SK-N-SH (cell line): Measurements from ENCODE around the gene DEAF1. TPM values are rescaled to one million over a fixed set of nuclear protein-coding genes. Genes with fewer than 3 reads are reported as not detected.
A peak's percentile ranks its signal among the peaks of the same experiment; 100 is the strongest.

ENCODE experiments used
- CTCF ChIA-PET: fragments of 300-600, 350-600 bp; formaldehyde crosslinking; extraction: SDS; loops from one replicate; lab custom pipeline; 2021; lab: Yijun Ruan, JAX
- POLR2A ChIA-PET: fragments of 350-600 bp; sonication (Branson Sonifier 250); formaldehyde crosslinking; extraction: SDS; loops from one replicate; lab custom pipeline; 2020; ENCODE audit warnings: antibody characterized with exemption, inconsistent platforms; lab: Yijun Ruan, JAX
- DNase-seq: peaks from one replicate; pipeline ENCODE4 v3.0.0; 2012
- H2AFZ ChIP-seq: fragments of 200-600 bp; sonication (generic); 2 replicates; pipeline ENCODE4 v1.8.1; 2016; ENCODE audit warnings: antibody characterized with exemption, mild to moderate bottlenecking, low read depth
- H3F3A ChIP-seq: fragments of 200-600 bp; sonication (generic); replicated peaks from 2 replicates; pipeline ENCODE3; 2016; ENCODE audit warnings: antibody characterized with exemption, mild to moderate bottlenecking; ENCODE audit not compliant: insufficient read depth
- H3K27ac ChIP-seq, 2 experiments: fragments of 200-500 bp in 1 of 2; fragments of 200-600 bp in 1 of 2; sonication (Bioruptor generic) in 1 of 2; sonication (generic), shearing (Covaris generic) in 1 of 2; 2 replicates each; pipeline versions ENCODE4 v1.5.1 to v1.6.1; 2014 to 2016; ENCODE audit warnings: low read depth in 2 of 2, inconsistent platforms in 1 of 2, low read length in 1 of 2, mild to moderate bottlenecking in 1 of 2, mixed read lengths in 1 of 2
- H3K27me3 ChIP-seq: fragments of 200-600 bp; sonication (generic), shearing (Covaris generic); 2 replicates; pipeline ENCODE4 v1.6.1; 2016; ENCODE audit warnings: mixed run types; ENCODE audit not compliant: insufficient read depth
- H3K36me3 ChIP-seq, 2 experiments: fragments of 200-500 bp in 1 of 2; fragments of 200-600 bp in 1 of 2; sonication (Bioruptor generic) in 1 of 2; sonication (generic) in 1 of 2; replicated peaks in 1 of 2; 2 replicates each; pipeline versions ENCODE3 to v1.5.1; 2014 to 2016; ENCODE audit warnings: low read length in 1 of 2, mild to moderate bottlenecking in 1 of 2; ENCODE audit not compliant: insufficient read depth in 2 of 2, control insufficient read depth in 1 of 2
- H3K4me1 ChIP-seq, 2 experiments: fragments of 200-500 bp in 1 of 2; fragments of 200-600 bp in 1 of 2; sonication (Bioruptor generic) in 1 of 2; sonication (generic), shearing (Covaris generic) in 1 of 2; 2 replicates each; pipeline versions ENCODE4 v1.5.1 to v1.6.1; 2014 to 2016; ENCODE audit warnings: low read depth in 1 of 2, low read length in 1 of 2, mixed run types in 1 of 2; ENCODE audit not compliant: insufficient read depth in 2 of 2, control insufficient read depth in 1 of 2
- H3K4me2 ChIP-seq: fragments of 200-600 bp; sonication (generic), shearing (Covaris generic); 2 replicates; pipeline ENCODE4 v1.6.1; 2017; ENCODE audit warnings: mixed run types
- H3K4me3 ChIP-seq, 2 experiments: fragments of 200-500 bp in 1 of 2; fragments of 200-600 bp in 1 of 2; sonication (Bioruptor generic) in 1 of 2; sonication (generic), shearing (Covaris generic) in 1 of 2; 2 replicates each; pipeline versions ENCODE4 v1.5.1 to v1.8.1; 2014 to 2016; ENCODE audit warnings: low read depth in 2 of 2, inconsistent platforms in 1 of 2, low read length in 1 of 2, mild to moderate bottlenecking in 1 of 2, mixed read lengths in 1 of 2, moderate library complexity in 1 of 2
- H3K79me2 ChIP-seq: fragments of 200-600 bp; sonication (generic); 2 replicates; pipeline ENCODE4 v1.8.1; 2017; ENCODE audit warnings: mild to moderate bottlenecking; ENCODE audit not compliant: insufficient read depth
- H3K9ac ChIP-seq: fragments of 200-600 bp; sonication (generic); 2 replicates; pipeline ENCODE4 v1.6.1; 2017; ENCODE audit warnings: mixed run types
- H3K9me2 ChIP-seq: fragments of 200-600 bp; sonication (generic); 2 replicates; pipeline ENCODE4 v1.6.1; 2017; ENCODE audit warnings: mixed run types
- H3K9me3 ChIP-seq: fragments of 200-600 bp; sonication (generic); 2 replicates; pipeline ENCODE4 v1.6.1; 2017; ENCODE audit warnings: mixed run types, mild to moderate bottlenecking, moderate library complexity
- H4K20me1 ChIP-seq: fragments of 200-600 bp; sonication (generic); 2 replicates; pipeline ENCODE4 v1.6.1; 2017; ENCODE audit warnings: mild to moderate bottlenecking, mixed run types; ENCODE audit not compliant: insufficient read depth
- CHD2 ChIP-seq: fragments of 150-350 bp; IDR thresholded peaks from 2 replicates; pipeline ENCODE4 v1.6.1; 2018; ENCODE audit warnings: low read length; ENCODE audit not compliant: partially characterized antibody
- ELF1 ChIP-seq: IDR thresholded peaks from 2 replicates; pipeline ENCODE4 v1.4.0; 2012
- EP300 ChIP-seq, 2 experiments: IDR thresholded peaks; 2 replicates each; pipeline versions ENCODE4 v1.4.0 to v1.6.1; 2012; ENCODE audit warnings: borderline replicate concordance in 1 of 2, low read depth in 1 of 2, low read length in 1 of 2
- EZH2phosphoT487 ChIP-seq: fragments of 200-600 bp; sonication (generic); IDR thresholded peaks from 2 replicates; pipeline ENCODE4 v1.6.1; 2017; ENCODE audit warnings: low read depth, mixed run types, mild to moderate bottlenecking, antibody characterized with exemption, moderate library complexity, borderline replicate concordance
- GATA2 ChIP-seq: sonication (generic); formaldehyde crosslinking; IDR thresholded peaks from 2 replicates; pipeline ENCODE4 v1.5.0; 2020; ENCODE audit warnings: mild to moderate bottlenecking, missing genetic modification reagents
- MEF2A ChIP-seq: IDR thresholded peaks from 2 replicates; pipeline ENCODE4 v1.4.0; 2012; ENCODE audit warnings: low read depth, borderline replicate concordance
- NRF1 ChIP-seq: IDR thresholded peaks from 2 replicates; pipeline ENCODE4 v1.6.1; 2012; ENCODE audit warnings: low read depth, mild to moderate bottlenecking, low read length
- POLR2AphosphoS5 ChIP-seq: IDR thresholded peaks from 2 replicates; pipeline ENCODE4 v1.6.1; 2012; ENCODE audit warnings: low read depth, low read length
- RCOR1 ChIP-seq: fragments of 150-350 bp; IDR thresholded peaks from 2 replicates; pipeline ENCODE4 v1.6.1; 2017; ENCODE audit warnings: antibody characterized with exemption, low read length
- RFX5 ChIP-seq: IDR thresholded peaks from 2 replicates; pipeline ENCODE4 v1.6.1; 2012; ENCODE audit warnings: mild to moderate bottlenecking, improper control_type of control experiment, low read length
- SIN3A ChIP-seq: IDR thresholded peaks from 2 replicates; pipeline ENCODE4 v1.6.1; 2012; ENCODE audit warnings: low read depth, mild to moderate bottlenecking, low read length, moderate library complexity, borderline replicate concordance
- TAF1 ChIP-seq: IDR thresholded peaks from 2 replicates; pipeline ENCODE4 v1.6.1; 2012; ENCODE audit warnings: low read depth, mild to moderate bottlenecking, low read length, moderate library complexity, borderline replicate concordance
- TCF12 ChIP-seq: IDR thresholded peaks from 2 replicates; pipeline ENCODE4 v1.4.0; 2012
- YY1 ChIP-seq: IDR thresholded peaks from 2 replicates; pipeline ENCODE4 v1.4.0; 2012; ENCODE audit warnings: low read depth, mild to moderate bottlenecking
- WGBS: methylation state at CpG from one replicate; pipeline ENCODE4 v1.1.6; 2017; ENCODE audit warnings: low lambda C conversion rate; 5-methylcytosine and 5-hydroxymethylcytosine counted together
- polyA plus RNA-seq, 3 experiments: library from polyadenylated mRNA; depleted of rRNA; stranded (reverse); fragments of >200 nt; gene quantifications; 2 replicates each; pipeline ENCODE4 v1.2.3, GENCODE V29; 2012
- TF ChIP-seq, protein P1 (sequence below): fragments of 150-350 bp; IDR thresholded peaks from 2 replicates; pipeline ENCODE4 v1.6.1; 2016; ENCODE audit warnings: mild to moderate bottlenecking, low read depth, low read length
- TF ChIP-seq, protein P2 (sequence below): IDR thresholded peaks from 2 replicates; pipeline ENCODE4 v1.4.0; 2012; ENCODE audit warnings: low read depth
- TF ChIP-seq, protein P3 (sequence below): fragments of 150-350 bp; IDR thresholded peaks from 2 replicates; pipeline ENCODE4 v1.6.1; 2017; ENCODE audit warnings: antibody characterized with exemption, low read length, low read depth, borderline replicate concordance
- TF ChIP-seq, protein P4 (sequence below): IDR thresholded peaks from 2 replicates; pipeline ENCODE4 v1.6.1; 2012; ENCODE audit warnings: mild to moderate bottlenecking, low read depth, low read length, moderate library complexity

The DEAF1 gene
- polyA plus RNA-seq, 1 of the 3 experiments (the other 2 are of a cell fraction), result 40.6 TPM

DNA sequence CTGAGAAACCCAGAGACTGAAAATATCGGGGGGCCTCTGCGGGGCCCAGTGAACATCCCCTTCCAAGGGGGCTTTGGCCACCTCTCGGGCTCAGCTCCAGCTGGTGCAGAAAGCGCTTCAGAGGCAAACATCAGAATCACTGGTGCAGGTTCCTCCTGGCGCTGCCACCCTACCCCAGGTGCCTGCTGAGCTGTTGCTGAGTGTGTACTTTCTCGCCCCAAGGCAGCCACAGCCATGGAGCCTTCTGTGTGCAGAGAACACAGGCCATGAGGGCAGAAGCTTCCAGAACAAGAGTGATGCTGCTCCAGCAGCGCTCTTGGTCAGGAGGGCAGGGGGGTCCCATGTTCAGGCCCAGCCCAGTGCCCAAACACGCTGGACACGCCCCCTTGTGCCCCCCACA lies 51.7 kb downstream of the DEAF1 start:
- Histone ChIP-seq H4K20me1 (no peaks in the 10 kb centered on the region), H3K9me2 (no peaks in the 10 kb centered on the region), H3K27ac (no peak overlapping the region), H3K79me2 (no peaks in the 10 kb centered on the region), H3K4me2 (no peak overlapping the region), H3K9ac (no peak overlapping the region), H3F3A (no peaks in the 10 kb centered on the region), H2AFZ (no peak overlapping the region), H3K9me3 (no peaks in the 10 kb centered on the region), H3K36me3 (peaks cover 4 to 5% of the 10 kb centered on the region in 2 experiments), H3K4me3 (no peak overlapping the region), H3K27me3 (no peaks in the 10 kb centered on the region), H3K4me1 (no peaks in the 10 kb centered on the region; a peak in 1 of 4 replicates)
- POLR2A ChIA-PET, result no interaction called here
- CTCF ChIA-PET, result interaction anchor here (0.8 kb wide), 1 partner anchor 52 kb away, joined by 3 read pairs; the partner anchor contains the start of gene TMEM80
- WGBS, result 100% methylated on average over 4 of the region's 9 CpGs
- TF ChIP-seq POLR2AphosphoS5 (no peak), GATA2 (CRISPR knock-in tag) (no peak), SIN3A (no peak), TAF1 (no peak), RFX5 (no peak)
- TF ChIP-seq, protein P1, sequence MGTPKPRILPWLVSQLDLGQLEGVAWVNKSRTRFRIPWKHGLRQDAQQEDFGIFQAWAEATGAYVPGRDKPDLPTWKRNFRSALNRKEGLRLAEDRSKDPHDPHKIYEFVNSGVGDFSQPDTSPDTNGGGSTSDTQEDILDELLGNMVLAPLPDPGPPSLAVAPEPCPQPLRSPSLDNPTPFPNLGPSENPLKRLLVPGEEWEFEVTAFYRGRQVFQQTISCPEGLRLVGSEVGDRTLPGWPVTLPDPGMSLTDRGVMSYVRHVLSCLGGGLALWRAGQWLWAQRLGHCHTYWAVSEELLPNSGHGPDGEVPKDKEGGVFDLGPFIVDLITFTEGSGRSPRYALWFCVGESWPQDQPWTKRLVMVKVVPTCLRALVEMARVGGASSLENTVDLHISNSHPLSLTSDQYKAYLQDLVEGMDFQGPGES, result no peak
- no peak for DNase-seq

DNA sequence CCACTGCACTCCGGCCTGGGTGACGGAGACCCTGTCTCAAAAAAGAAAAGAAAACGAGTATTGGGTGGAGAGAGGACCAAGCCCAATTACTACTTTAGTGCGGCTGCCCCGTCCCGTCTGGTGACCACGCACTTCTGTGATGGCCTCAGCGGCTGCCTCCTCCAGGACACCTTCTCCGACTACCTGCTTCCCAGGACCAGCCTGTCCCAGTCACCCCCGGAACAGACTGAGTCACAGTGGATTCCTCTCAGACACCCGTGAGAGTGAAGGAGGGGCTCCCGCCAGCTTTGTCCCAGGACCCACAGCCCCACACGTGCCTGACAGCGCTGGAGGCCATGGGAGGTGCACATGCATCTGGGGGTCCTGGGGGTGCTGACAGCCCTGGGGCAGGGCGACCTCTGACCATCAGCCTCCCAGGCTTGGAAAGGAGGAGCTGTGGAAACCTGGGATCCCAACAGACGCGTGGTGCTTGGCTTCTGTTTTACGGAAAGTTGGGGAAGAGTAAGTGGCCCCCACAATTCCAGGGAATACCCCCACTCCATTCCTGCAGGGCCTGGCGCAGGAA lies 53.1 kb downstream of the DEAF1 start:
- ChIA-PET CTCF (interaction anchor here (1.1 to 1.6 kb wide), 2 partner anchors 63 to 88 kb away, joined by 3 read pairs; no protein-coding TSS in a partner anchor), POLR2A (interaction anchor here (1.1 kb wide), 1 partner anchor 20 kb away, joined by 3 read pairs; no protein-coding TSS in a partner anchor)
- H2AFZ ChIP-seq, result no peak overlapping the region
- no peak overlapping the region for H3K4me2 ChIP-seq
- 96% methylated on average over 18 of the region's 19 CpGs for WGBS
- peaks cover 0 to 10% of the 10 kb centered on the region in 2 experiments; a peak in 1 of 4 replicates for H3K4me1 ChIP-seq
- H3K9me2 ChIP-seq, result no peaks in the 10 kb centered on the region
- H3F3A ChIP-seq, result no peaks in the 10 kb centered on the region
- no peak overlapping the region for H3K27ac ChIP-seq
- no peak overlapping the region for H3K4me3 ChIP-seq
- no peaks in the 10 kb centered on the region for H3K27me3 ChIP-seq
- H3K9ac ChIP-seq, result no peak overlapping the region
- H3K9me3 ChIP-seq, result no peaks in the 10 kb centered on the region
- no peaks in the 10 kb centered on the region for H3K79me2 ChIP-seq
- no peaks in the 10 kb centered on the region for H4K20me1 ChIP-seq
- DNase-seq, result peak; percentile 32
- H3K36me3 ChIP-seq, result peaks cover 0 to 5% of the 10 kb centered on the region in 2 experiments
- no peak for TF ChIP-seq EZH2phosphoT487
- TF ChIP-seq, protein P2, sequence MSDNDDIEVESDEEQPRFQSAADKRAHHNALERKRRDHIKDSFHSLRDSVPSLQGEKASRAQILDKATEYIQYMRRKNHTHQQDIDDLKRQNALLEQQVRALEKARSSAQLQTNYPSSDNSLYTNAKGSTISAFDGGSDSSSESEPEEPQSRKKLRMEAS, result no peak
- TF ChIP-seq, protein P3, sequence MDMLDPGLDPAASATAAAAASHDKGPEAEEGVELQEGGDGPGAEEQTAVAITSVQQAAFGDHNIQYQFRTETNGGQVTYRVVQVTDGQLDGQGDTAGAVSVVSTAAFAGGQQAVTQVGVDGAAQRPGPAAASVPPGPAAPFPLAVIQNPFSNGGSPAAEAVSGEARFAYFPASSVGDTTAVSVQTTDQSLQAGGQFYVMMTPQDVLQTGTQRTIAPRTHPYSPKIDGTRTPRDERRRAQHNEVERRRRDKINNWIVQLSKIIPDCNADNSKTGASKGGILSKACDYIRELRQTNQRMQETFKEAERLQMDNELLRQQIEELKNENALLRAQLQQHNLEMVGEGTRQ, result no peak
- TF ChIP-seq, protein P4, sequence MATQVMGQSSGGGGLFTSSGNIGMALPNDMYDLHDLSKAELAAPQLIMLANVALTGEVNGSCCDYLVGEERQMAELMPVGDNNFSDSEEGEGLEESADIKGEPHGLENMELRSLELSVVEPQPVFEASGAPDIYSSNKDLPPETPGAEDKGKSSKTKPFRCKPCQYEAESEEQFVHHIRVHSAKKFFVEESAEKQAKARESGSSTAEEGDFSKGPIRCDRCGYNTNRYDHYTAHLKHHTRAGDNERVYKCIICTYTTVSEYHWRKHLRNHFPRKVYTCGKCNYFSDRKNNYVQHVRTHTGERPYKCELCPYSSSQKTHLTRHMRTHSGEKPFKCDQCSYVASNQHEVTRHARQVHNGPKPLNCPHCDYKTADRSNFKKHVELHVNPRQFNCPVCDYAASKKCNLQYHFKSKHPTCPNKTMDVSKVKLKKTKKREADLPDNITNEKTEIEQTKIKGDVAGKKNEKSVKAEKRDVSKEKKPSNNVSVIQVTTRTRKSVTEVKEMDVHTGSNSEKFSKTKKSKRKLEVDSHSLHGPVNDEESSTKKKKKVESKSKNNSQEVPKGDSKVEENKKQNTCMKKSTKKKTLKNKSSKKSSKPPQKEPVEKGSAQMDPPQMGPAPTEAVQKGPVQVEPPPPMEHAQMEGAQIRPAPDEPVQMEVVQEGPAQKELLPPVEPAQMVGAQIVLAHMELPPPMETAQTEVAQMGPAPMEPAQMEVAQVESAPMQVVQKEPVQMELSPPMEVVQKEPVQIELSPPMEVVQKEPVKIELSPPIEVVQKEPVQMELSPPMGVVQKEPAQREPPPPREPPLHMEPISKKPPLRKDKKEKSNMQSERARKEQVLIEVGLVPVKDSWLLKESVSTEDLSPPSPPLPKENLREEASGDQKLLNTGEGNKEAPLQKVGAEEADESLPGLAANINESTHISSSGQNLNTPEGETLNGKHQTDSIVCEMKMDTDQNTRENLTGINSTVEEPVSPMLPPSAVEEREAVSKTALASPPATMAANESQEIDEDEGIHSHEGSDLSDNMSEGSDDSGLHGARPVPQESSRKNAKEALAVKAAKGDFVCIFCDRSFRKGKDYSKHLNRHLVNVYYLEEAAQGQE, result no peak
- TF ChIP-seq YY1, result no peak
- TF ChIP-seq TCF12, result no peak
- no peak for TF ChIP-seq NRF1
- no peak for TF ChIP-seq RCOR1
- no peak for TF ChIP-seq POLR2AphosphoS5
- TF ChIP-seq CHD2, result no peak
- TF ChIP-seq EP300 (IDR thresholded peaks at IDR 0.05; ENCODE audit: borderline replicate concordance in 1 of 2, low read depth in 1 of 2, low read length in 1 of 2), result no peak
- TF ChIP-seq MEF2A, result no peak
- no peak for TF ChIP-seq ELF1
- no peak for TF ChIP-seq TAF1
